Measurements from ENCODE around the gene ANKRD10.

GRCh38 chr13:110850840-110851239, 64.0 kb downstream of the ANKRD10 start:
- no peak for TF ChIP-seq CTCF (IDR thresholded peaks at IDR 0.05)
- no peak for TF ChIP-seq POLR2A (IDR thresholded peaks at IDR 0.05)

Data from Peyer's patch (tissue), 4 donors.